ENCODE data around the gene UQCC5. TPM values are rescaled to one million over a fixed set of nuclear protein-coding genes. Genes with fewer than 3 reads are reported as not detected.

The UQCC5 gene
- total RNA-seq, 1 donor from 2014 or later, result 1.2 TPM

DNA sequence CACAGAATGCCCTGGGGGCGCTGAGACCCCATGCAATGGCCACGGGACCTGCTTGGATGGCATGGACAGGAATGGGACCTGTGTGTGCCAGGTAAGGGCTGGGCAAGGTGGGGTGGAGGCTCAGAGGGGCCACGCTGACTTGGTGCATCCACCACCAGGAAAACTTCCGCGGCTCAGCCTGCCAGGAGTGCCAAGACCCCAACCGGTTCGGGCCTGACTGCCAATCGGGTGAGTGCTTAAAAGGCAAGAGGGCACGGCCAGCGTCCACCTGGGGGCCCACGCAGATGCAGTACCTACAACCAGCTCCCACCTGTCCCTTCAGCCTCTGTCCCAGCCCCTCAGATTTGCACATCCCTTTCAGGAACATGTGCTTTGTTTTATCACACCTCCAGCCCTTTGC, 34.4 kb upstream of the UQCC5 start:
- Histone ChIP-seq H3K4me1 (peaks cover 15% of the 10 kb centered on the region), H3K27ac (no peak overlapping the region), H3K36me3 (no peaks in the 10 kb centered on the region), H3K4me3 (no peak overlapping the region), H3K27me3 (no peaks in the 10 kb centered on the region), H3K9me3 (no peaks in the 10 kb centered on the region)
- no peak for TF ChIP-seq POLR2A (IDR thresholded peaks at IDR 0.05)
- TF ChIP-seq, protein P1, sequence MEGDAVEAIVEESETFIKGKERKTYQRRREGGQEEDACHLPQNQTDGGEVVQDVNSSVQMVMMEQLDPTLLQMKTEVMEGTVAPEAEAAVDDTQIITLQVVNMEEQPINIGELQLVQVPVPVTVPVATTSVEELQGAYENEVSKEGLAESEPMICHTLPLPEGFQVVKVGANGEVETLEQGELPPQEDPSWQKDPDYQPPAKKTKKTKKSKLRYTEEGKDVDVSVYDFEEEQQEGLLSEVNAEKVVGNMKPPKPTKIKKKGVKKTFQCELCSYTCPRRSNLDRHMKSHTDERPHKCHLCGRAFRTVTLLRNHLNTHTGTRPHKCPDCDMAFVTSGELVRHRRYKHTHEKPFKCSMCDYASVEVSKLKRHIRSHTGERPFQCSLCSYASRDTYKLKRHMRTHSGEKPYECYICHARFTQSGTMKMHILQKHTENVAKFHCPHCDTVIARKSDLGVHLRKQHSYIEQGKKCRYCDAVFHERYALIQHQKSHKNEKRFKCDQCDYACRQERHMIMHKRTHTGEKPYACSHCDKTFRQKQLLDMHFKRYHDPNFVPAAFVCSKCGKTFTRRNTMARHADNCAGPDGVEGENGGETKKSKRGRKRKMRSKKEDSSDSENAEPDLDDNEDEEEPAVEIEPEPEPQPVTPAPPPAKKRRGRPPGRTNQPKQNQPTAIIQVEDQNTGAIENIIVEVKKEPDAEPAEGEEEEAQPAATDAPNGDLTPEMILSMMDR (IDR thresholded peaks at IDR 0.05), result no peak
- TF ChIP-seq POLR2AphosphoS5 (IDR thresholded peaks at IDR 0.05; ENCODE audit: insufficient read depth in 1 of 2, low read depth in 1 of 2), result no peak
- intact Hi-C loops (cut with DNase I), result no loop called here
- DNase-seq (ENCODE audit: extremely low spot score in 2 of 2), result no peak

DNA sequence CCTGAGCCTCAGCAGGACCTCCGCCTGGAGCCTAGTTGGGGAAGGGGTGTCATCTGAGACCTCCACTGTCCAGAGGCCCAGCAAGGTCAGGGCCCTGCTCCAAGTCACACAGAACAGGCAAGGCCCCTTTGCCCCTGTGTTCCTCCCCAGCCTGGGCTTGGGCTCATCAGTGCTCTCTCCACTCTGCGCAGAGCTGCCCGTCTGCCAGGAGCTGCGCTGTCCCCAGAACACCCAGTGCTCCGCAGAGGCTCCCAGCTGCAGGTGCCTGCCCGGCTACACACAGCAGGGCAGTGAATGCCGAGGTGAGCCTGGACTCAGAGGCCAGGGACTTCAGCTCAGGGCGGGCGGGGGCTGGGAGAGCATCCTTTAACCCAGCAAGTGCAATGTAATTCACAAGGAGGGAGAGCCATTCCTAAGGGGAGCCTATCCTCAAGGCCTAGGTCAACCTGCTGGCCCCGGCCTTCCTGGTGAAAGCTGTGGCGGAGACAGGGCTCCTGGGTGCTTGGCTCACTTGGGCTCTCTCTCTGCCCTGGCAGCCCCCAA, 33.5 kb upstream of the UQCC5 start:
- Histone ChIP-seq H3K27me3 (no peaks in the 10 kb centered on the region), H3K9me3 (no peaks in the 10 kb centered on the region), H3K4me1 (peaks cover 10% of the 10 kb centered on the region), H3K27ac (no peak overlapping the region), H3K36me3 (no peaks in the 10 kb centered on the region), H3K4me3 (no peak overlapping the region)
- intact Hi-C loops (cut with DNase I), result no loop called here
- DNase-seq (ENCODE audit: extremely low spot score in 2 of 2), result no peak
- TF ChIP-seq POLR2AphosphoS5 (IDR thresholded peaks at IDR 0.05; ENCODE audit: insufficient read depth in 1 of 2, low read depth in 1 of 2), result no peak
- TF ChIP-seq, protein P1 (IDR thresholded peaks at IDR 0.05), result no peak
- TF ChIP-seq POLR2A (IDR thresholded peaks at IDR 0.05), result no peak

DNA sequence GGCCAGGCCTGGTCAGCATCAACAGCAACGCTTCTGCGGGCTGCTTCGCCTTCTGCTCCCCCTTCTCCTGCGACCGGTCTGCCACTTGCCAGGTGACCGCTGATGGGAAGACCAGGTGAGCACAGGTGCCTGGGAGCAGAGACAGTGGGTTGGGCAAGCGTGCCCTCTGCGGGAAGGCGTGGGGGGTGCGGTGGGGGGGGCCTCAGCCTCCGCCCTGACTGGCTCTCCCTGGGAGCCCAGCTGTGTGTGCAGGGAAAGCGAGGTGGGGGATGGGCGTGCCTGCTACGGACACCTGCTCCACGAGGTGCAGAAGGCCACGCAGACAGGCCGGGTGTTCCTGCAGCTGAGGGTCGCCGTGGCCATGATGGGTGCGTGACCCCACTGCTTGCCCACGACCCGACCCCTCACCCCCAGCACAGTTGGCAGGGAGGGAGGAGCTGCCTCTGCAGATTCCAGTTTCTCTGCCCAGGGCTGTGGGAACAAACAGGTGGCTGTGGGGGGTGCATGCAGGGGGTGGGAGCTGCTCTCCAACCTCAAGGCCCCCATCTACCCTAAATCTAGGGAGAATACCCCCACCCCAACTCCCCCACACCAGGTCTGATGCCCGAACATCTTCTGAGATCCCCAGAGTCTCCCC, 32.5 kb upstream of the UQCC5 start:
- no peaks in the 10 kb centered on the region for H3K27me3 ChIP-seq
- no peak overlapping the region for H3K4me3 ChIP-seq
- H3K4me1 ChIP-seq, result no peaks in the 10 kb centered on the region
- intact Hi-C loops (cut with DNase I), result no loop called here
- DNase-seq (ENCODE audit: extremely low spot score in 2 of 2), result no peak
- H3K27ac ChIP-seq, result no peak overlapping the region
- no peaks in the 10 kb centered on the region for H3K36me3 ChIP-seq
- TF ChIP-seq POLR2A (IDR thresholded peaks at IDR 0.05) (no peak), POLR2AphosphoS5 (IDR thresholded peaks at IDR 0.05; ENCODE audit: insufficient read depth in 1 of 2, low read depth in 1 of 2) (no peak)
- TF ChIP-seq, protein P1 (IDR thresholded peaks at IDR 0.05), result no peak
- no peaks in the 10 kb centered on the region for H3K9me3 ChIP-seq

DNA sequence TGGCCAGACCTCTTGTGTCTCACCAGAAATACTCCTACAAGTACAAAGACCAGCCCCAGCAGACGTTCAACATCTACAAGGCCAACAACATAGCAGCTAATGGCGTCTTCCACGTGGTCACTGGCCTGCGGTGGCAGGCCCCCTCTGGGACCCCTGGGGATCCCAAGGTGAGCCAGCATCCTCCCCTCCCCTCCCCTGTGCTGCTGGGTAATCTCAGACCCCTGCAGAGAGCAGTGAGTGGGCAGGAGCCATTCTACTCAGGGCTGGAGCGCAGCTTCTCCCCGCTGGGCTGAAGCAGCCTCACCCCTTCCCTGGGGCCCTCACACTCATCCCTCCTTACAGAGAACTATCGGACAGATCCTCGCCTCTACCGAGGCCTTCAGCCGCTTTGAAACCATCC, 31.4 kb upstream of the UQCC5 start:
- H3K36me3 ChIP-seq, result no peaks in the 10 kb centered on the region
- no peak overlapping the region for H3K4me3 ChIP-seq
- DNase-seq (ENCODE audit: extremely low spot score in 2 of 2), result no peak
- H3K27ac ChIP-seq, result no peak overlapping the region
- intact Hi-C loops (cut with DNase I), result no loop called here
- no peaks in the 10 kb centered on the region for H3K9me3 ChIP-seq
- no peaks in the 10 kb centered on the region for H3K27me3 ChIP-seq
- H3K4me1 ChIP-seq, result no peaks in the 10 kb centered on the region
- TF ChIP-seq POLR2AphosphoS5 (IDR thresholded peaks at IDR 0.05; ENCODE audit: insufficient read depth in 1 of 2, low read depth in 1 of 2) (no peak), POLR2A (IDR thresholded peaks at IDR 0.05) (no peak)
- TF ChIP-seq, protein P1 (IDR thresholded peaks at IDR 0.05), result no peak

DNA sequence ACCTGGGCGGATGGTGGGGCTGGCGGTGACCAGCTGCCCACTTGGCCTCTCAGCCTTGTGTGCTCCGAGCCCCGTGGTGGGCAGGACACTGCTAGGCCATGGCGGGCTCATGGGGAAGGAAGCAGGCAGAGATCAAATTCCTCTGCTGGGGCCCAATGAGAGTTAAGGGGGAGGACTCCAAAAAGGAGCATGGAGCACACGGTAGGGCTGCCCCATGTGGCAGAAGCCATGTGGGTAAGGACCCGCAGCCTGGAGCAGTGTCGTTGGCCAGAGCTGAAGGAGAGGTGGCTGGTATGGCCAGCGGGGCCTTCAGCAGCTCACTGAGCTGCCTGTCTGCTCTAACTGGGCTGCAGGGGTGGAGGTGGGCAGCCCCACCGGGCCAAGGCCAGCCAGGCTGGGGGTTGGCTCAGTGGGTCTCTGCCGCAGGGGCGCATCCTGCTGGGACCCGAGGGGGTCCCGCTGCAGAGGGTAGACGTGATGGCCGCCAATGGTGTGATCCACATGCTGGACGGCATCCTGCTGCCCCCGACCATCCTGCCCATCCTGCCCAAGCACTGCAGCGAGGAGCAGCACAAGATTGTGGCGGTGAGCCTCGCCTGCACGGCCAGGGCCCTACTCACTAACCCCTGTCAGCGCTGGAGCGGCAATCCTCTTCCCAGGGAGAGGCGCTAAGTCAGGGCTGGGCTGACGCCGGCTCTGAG, 30.0 kb upstream of the UQCC5 start:
- no peak for DNase-seq (ENCODE audit: extremely low spot score in 2 of 2)
- TF ChIP-seq POLR2AphosphoS5 (IDR thresholded peaks at IDR 0.05; ENCODE audit: insufficient read depth in 1 of 2, low read depth in 1 of 2), result no peak
- TF ChIP-seq, protein P1 (IDR thresholded peaks at IDR 0.05), result no peak
- TF ChIP-seq POLR2A (IDR thresholded peaks at IDR 0.05), result no peak
- H3K9me3 ChIP-seq, result no peaks in the 10 kb centered on the region
- H3K27me3 ChIP-seq, result no peaks in the 10 kb centered on the region
- no peaks in the 10 kb centered on the region for H3K4me1 ChIP-seq
- intact Hi-C loops (cut with DNase I), result no loop called here
- H3K36me3 ChIP-seq, result no peaks in the 10 kb centered on the region
- no peak overlapping the region for H3K4me3 ChIP-seq
- H3K27ac ChIP-seq, result no peak overlapping the region
